GM21447 (cell line): ENCODE results near the gene CDH2.

Experiments used
- ATAC-seq: cut with Tn5 transposase; IDR thresholded peaks from one replicate; pipeline ENCODE4 v1.9.1; 2021; ENCODE audit not compliant: unreplicated experiment

CDH2 gene

GRCh38 chr18:28095041-28095440 lies 81.9 kb downstream of the CDH2 start:
- ATAC-seq, result no peak

- ATAC-seq, result no peak
These were observed 85.7 kb downstream of the CDH2 start for GRCh38 chr18:28091197-28091596.

DNA sequence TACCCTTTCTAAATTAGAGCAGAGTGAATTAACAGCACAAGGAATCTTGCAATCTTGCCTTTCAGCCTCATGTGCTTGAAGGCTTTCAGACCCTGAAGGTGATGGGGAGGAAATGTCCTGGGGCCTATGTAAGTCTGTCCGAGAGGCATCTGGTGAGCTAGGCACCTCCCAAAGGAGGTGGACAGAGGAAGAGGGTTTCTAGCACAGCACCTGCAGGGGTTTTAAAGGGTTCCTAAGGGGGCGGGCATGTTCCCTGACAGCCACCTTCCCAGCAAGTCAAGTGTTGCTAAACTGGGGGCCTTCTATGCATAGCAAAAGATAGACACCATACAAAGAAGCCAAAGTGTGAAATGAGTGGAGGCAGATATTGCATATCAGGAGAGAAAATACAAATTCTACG lies 88.5 kb downstream of the CDH2 start:
- no peak for ATAC-seq

DNA sequence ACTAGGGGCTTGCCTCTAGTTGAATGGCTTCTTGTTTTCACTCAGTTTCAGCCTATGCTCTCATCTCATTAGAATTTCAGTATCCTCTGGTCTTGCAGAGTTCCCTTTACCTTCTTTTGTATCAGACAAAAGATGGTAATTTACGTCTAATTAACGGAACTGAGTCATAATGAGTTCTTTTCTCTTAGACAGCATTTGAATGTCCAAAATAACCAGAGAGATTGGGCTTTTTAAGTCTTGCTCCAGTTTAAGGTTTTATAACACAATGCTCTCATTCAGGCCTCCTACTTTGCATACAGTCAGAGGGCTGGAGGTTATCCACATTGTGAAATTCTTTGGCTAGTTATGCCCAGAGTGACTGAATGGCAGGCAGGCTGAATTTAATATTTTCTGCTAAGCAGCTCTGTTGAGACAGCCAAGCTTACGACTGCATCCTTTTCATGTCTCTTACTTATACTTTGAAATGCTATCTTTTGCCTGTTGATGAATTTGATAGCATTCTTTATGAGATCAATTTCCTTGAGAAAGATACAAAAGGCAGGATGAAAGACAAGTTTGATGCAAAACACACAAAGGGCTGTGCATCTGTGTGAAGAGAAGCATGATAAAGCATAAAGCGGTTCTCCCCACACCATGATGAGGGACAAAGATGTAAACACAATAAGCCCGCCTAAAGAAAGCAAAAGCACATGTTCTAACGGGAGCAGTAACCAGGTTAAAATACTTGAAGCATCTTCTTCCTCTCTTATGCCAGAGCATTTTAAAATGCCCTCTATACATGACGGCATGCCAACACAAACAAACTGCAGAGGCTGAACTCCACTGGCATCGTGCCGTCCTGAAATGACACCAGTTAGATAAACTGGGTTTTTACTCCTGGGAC lies 90.0 kb downstream of the CDH2 start:
- no peak for ATAC-seq

DNA sequence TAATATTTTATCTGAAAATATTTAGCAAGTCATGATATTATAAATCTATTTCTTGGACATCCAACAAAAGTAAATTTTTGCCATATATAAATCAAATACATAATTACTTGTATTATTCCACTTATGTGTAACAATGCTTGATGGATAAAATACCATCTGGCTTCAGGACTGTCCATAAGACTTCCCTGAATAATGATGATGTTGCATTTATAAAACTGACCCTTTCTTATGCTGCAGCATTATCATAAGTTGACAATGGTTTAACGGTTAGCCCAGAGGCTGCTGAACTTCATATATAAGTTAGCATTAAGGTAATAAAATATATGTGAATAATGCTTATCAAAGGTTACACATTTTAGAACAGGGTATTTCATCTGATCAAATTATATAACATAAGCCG lies 95.4 kb downstream of the CDH2 start:
- ATAC-seq, result no peak

GRCh38 chr18:28080876-28081300 lies 96.0 kb downstream of the CDH2 start:
- no peak for ATAC-seq

- ATAC-seq, result no peak
These were observed 97.0 kb downstream of the CDH2 start for GRCh38 chr18:28079883-28080282.

GRCh38 chr18:28078849-28079248 lies 98.1 kb downstream of the CDH2 start:
- no peak for ATAC-seq

GRCh38 chr18:28078298-28078697 lies 98.6 kb downstream of the CDH2 start:
- ATAC-seq, result no peak

DNA sequence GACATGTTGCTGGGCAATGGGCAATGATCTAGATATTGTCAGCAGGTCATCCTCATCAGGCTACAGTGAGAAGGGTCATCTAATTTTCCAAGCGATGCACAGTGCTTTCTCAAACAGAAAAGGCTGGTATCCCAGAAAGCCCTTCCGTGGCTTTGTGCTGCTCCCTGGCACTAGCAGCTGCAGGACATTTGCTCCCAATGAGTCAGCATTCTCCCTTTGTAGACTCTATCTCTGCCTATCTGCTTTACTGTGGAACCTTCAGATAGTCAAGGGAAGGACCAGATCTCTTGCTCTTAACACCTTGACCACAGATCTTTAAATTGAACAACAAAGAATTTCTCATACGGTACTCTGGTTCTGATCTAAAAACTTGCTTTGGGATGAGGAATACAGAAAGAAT lies 101.4 kb downstream of the CDH2 start:
- ATAC-seq, result no peak

DNA sequence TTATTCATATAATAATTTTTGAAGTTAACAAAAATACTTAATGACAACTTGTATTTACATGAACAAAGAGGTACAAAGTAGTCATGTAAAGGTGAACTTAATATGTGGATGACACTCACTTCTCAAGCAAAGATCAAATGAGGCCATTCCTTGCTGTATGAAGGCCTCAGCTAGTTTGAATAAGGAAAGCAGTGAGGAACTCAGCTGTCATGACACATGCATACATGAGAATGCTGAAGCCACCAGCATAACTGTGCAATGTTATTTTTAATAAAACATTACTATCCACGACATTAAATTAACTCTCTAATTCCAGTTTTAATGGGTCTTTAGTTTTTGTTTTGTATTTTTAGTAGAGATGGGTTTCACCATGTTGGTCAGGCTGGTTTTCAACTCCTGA lies 102.9 kb downstream of the CDH2 start:
- ATAC-seq, result no peak

- ATAC-seq, result no peak
These were observed 103.3 kb downstream of the CDH2 start for GRCh38 chr18:28073658-28074057.

DNA sequence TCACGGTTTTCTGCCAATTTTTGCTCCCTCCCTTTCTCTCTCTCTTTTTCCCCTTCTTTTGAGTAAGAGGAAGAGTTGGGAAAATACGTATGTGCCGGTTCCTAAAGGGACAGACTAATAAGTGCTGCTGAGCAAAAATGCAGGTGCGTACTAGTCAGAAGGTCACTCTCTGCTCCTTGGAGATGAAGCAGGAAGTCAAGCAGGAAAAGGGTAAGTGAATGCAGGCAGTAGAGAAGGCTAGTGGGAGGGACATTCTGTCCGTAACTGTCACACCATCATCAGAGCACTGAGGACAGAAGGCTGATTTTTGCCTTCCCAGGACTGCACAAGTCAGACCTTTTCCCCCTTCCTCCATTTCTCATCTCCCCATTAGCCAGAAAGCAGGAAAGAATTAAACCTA lies 105.7 kb downstream of the CDH2 start:
- no peak for ATAC-seq

GRCh38 chr18:28068207-28068606 lies 108.7 kb downstream of the CDH2 start:
- no peak for ATAC-seq

GRCh38 chr18:28067346-28067745 lies 109.6 kb downstream of the CDH2 start:
- no peak for ATAC-seq

- no peak for ATAC-seq
These were observed 111.1 kb downstream of the CDH2 start for GRCh38 chr18:28065793-28066186.

DNA sequence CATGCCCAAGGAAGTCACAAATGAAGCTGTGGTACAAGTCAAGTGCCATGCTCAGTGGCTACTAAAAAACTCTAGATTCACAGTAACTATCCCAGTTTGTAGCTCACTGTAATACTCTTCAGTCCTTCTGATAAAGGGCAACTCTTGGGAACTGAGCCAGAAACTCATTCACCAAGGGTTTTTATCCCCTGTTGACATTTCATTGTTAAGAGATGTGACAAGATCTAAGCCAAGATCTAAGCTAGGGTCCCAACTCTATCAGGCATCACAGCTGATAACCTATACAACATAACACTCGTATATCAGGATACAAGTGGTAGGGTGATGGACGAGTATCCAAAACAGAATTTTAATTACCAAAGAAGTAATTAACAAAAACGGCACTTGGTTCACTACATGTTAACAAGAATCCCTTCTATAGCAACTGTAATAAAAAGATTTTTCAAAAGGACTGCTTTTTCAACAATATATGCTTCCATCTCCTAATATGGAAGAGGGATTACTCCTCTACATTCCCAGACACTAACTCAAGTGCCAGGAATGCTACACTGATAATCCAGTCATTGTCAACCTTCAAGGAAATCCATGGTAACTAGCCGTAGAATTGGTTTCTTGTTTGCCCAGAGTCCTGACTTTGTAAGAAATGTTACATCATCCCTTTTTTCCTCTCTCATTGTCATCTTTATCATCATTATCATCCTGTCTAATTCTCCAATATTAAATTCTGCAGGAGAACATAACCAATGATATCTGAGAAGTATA lies 111.7 kb downstream of the CDH2 start:
- ATAC-seq, result no peak

DNA sequence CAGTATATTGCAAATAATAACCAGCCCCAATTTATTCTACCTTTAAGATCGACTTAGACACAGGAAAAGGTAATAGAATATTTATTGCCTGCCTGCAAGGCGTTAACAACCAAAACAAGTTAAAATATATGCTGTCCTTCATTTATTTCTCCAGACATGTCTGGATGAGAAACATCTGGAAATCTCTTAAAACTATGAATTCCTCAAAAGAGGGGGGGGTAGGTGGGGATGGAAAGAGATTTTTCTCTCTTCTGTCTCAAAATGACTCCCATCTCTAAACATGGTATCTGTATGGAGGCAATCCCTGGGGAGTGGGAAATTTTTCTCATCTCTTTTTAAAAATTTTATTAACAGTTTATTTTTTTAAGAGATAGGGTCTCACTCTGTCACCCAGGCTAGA lies 113.0 kb downstream of the CDH2 start:
- no peak for ATAC-seq

GRCh38 chr18:28063271-28063761 lies 113.6 kb downstream of the CDH2 start:
- ATAC-seq, result no peak

DNA sequence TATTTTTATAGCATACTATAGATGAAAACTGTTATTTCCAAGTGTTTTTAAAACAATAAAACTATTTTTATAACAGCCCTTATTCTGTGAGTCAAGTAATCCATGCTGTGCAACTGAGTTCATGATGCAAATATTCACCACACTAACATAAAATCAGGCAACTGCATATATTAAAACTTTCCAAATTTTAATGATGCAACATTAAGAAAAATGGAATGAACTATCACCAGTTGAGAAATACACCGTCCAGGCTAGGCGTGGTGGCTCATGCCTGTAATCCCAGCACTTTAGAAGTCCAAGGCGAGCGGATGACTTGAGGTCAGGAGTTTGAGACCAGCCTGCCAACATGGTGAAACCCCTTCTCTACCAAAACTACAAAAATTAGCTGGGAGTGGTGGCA lies 114.5 kb downstream of the CDH2 start:
- no peak for ATAC-seq

DNA sequence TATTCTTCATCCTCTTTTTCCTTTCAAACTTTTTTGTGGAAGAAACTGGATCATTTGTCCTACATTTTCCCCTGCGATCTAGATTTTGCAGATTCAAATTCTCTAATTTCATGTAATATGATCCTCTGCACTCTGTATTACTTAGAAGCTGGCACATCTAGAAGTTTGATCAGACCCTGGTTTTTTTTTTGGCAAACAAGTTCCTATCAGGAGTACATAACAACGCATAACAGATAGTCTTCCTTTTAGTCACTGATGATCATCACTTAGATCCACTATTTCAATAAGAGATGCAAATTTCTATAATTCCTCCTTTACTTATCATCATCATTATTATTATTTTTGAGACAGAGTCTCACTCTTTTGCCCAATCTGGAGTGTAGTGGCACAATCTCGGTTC lies 117.1 kb downstream of the CDH2 start:
- no peak for ATAC-seq

DNA sequence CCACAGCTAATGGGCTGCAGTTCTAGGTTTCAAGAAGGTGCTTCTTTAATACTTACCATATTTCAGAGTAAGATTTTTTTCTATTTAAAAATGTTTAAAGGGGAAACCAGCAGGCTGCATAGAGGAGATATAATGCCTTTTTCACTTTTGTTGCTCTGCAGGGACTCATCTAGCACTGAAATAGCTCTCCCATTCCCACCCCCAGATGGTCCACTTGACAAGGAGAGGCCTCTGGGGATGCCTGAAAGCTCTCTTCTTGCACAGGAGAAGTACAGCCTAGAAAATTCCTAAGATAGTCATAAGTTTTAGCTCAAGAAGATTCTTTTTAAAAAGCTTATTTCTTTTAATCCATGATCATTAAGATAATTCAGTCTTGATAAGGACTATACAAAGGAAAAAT lies 126.4 kb downstream of the CDH2 start:
- no peak for ATAC-seq
